ENCODE measurements around the gene RNF6.
A peak's percentile ranks its signal among the peaks of the same experiment; 100 is the strongest.

RNF6 gene

DNA sequence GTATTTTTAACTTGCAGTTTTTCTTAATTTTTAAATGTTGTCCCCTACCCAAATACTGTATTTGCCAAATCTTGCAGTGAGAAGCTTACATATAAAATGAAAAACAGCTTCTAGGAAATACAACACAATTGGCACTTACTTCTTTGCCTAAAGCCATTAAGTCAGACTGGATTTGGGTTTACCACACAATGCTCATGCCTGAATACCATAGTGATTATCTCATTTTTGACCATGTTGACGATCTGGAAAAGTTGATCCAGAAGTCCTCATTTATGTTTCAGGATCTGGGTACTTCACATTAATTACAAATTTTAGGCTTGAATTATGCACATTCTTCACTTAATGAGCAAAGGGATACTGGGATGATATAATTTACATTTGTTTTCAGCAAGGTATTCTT lies 2.4 kb downstream of the RNF6 start:
- DNase-seq (ENCODE audit: low read depth in 1 of 2, low spot score in 1 of 2): no peak
- TF ChIP-seq JUND (IDR thresholded peaks at IDR 0.05; ENCODE audit: low read depth): no peak
- in situ Hi-C loops (cut with HindIII; ENCODE audit: low pct_unique_long_range_greater_than_20kb, low sequenced_read_pairs): no loop called here

DNA sequence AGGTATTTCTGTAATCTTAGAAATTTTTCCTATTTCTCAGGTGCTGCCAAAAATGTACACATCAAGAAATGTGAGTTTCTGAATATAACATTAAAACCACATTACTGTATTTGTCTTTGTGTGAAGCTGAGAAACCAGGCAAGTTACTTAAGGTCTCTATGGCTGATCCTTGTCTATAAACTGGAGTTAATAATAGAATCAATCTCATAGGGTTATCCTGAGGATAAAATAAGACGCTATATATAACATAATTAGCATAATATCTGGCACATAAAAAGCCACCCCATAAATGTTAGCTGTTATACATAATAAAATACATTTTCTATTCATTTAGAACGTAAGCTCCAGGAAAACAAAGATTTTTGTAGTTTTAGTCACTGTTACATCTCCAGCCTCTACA lies 6.1 kb downstream of the RNF6 start:
- in situ Hi-C loops (cut with HindIII; ENCODE audit: low pct_unique_long_range_greater_than_20kb, low sequenced_read_pairs): no loop called here
- no peak for DNase-seq (ENCODE audit: low read depth in 1 of 2, low spot score in 1 of 2)
- no peak for TF ChIP-seq JUND (IDR thresholded peaks at IDR 0.05; ENCODE audit: low read depth)

DNA sequence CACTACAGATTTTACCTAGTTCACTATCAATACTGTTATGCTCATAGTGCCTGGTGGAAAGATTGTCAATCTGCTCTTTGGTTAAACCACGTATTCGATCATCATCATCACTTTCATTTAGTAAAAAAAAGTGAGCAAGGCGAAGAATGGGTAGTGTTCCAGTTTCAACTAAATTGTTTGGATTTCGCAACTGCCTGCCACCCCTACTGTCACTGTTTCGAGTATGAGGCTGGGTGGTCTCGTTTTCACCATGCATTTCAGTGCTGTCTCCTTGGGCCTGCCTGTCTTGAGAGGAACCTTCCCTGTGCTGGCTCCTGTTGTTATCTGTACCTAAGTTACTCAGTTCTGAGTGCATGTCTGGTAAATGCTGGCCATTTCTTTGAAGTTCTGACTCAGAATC lies 8.1 kb downstream of the RNF6 start:
- no peak for DNase-seq (ENCODE audit: low read depth in 1 of 2, low spot score in 1 of 2)
- in situ Hi-C loops (cut with HindIII; ENCODE audit: low pct_unique_long_range_greater_than_20kb, low sequenced_read_pairs): no loop called here
- TF ChIP-seq JUND (IDR thresholded peaks at IDR 0.05; ENCODE audit: low read depth): no peak

DNA sequence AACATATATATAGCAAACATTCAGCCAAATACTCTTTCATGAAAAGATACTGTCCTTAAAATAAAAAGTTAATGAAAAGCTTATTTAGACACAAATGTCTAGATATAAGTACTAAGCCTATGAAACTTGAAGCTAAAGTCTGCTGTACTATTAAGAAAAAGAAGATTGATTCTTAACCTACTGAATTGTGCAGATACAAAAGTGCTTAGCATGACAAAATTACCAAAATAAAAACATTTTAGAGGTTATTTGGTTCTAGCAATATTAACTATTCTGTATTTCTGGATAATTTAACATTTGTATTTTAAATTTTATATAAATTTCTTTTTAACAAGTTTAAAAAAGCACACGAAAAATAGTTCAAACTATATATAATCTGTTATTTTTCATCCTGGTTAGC lies 8.8 kb downstream of the RNF6 start:
- in situ Hi-C loops (cut with HindIII; ENCODE audit: low pct_unique_long_range_greater_than_20kb, low sequenced_read_pairs): no loop called here

DNA sequence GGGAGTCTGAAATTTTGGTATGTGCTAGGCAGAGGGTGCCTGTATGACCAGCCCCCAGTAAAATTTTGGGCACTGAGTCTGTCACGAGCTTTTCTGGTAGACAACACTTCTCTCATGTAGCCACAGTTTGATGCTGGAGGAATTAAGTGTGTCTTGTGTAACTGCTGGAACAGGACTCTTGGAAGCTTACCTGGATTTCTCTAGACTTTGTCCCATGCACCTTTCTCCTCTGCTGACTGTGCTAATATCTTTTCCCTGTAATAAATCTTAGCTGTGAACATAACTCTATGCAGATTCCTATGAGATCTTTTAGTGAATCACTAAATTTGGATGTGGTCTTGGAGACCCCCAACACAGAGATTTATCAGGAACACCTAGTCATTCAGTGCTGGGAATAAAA lies 13.8 kb downstream of the RNF6 start:
- in situ Hi-C loops (cut with HindIII; ENCODE audit: low pct_unique_long_range_greater_than_20kb, low sequenced_read_pairs): no loop called here
- no peak for TF ChIP-seq JUND (IDR thresholded peaks at IDR 0.05; ENCODE audit: low read depth)
- no peak for DNase-seq (ENCODE audit: low read depth in 1 of 2, low spot score in 1 of 2)

More for the DNA sequence above, 8.8 kb downstream of the RNF6 start:
- TF ChIP-seq JUND (IDR thresholded peaks at IDR 0.05; ENCODE audit: low read depth): no peak
- DNase-seq (ENCODE audit: low read depth in 1 of 2, low spot score in 1 of 2): no peak

DNA sequence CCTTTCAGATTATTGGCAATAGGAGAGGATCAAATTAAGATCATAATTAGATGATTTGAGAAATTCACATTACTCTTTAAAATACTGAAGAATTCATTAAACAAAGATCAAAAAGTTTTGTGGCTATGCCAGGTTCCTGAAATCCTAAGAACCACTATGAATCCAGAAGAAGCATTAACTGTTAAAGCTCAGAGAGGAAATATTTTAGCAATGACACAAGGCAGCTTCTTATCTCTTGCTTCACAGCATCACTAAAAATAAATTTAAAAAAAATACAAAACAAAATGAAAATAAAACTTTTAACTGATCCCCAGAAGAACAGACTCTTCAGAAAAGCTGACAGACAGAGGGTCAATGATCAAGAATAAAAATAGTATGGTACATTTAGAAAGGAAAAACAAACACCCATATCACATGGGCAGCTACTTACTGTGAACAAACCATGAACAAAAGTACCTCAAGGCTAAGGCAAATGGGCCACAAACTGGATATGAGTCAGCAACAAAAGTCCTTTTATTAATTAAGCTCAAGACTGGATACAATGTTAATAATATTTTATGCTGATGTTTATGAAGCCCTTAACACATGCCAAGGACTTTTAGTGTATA lies 19.6 kb downstream of the RNF6 start:
- no peak for DNase-seq (ENCODE audit: low read depth in 1 of 2, low spot score in 1 of 2)
- in situ Hi-C loops (cut with HindIII; ENCODE audit: low pct_unique_long_range_greater_than_20kb, low sequenced_read_pairs): no loop called here
- no peak for TF ChIP-seq JUND (IDR thresholded peaks at IDR 0.05; ENCODE audit: low read depth)

DNA sequence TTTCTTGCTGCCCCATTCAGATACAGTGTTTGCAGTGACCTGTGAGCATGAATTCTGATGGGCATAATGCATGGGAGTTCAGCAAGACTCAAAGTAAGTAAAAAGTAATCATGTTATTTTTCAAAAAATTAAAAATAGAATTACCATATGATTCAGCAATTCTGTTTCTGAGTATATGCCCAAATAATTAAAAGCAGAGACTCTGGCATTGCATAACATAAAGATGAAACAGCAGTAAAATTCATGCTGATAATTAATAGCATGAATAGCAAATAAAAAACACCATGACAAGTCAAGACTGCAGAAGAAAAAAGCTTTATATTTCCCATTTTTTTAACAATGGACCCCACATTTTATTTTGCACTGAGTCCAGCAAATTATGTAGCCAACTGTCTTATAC lies 21.3 kb downstream of the RNF6 start:
- in situ Hi-C loops (cut with HindIII; ENCODE audit: low pct_unique_long_range_greater_than_20kb, low sequenced_read_pairs): no loop called here
- no peak for DNase-seq (ENCODE audit: low read depth in 1 of 2, low spot score in 1 of 2)
- no peak for TF ChIP-seq JUND (IDR thresholded peaks at IDR 0.05; ENCODE audit: low read depth)

DNA sequence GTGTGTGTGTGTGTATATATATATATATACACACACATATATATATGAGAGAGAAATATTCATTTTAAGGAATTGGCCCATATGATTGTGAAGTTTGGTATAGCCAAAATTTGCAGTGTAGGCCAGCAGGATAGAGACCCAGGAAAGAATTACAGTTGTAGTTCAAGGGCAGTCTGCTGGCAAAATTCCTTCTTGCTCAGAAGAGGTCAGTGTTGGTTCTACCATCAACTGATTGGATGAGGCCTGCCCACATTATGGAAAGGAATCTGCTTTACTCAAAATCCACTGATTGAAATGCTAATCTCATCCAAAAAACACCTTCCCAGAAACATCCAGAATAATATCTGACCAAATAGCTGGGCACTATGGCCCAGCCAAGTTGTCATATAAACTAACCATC lies 24.0 kb downstream of the RNF6 start:
- in situ Hi-C loops (cut with HindIII; ENCODE audit: low pct_unique_long_range_greater_than_20kb, low sequenced_read_pairs): no loop called here
- no peak for DNase-seq (ENCODE audit: low read depth in 1 of 2, low spot score in 1 of 2)

DNA sequence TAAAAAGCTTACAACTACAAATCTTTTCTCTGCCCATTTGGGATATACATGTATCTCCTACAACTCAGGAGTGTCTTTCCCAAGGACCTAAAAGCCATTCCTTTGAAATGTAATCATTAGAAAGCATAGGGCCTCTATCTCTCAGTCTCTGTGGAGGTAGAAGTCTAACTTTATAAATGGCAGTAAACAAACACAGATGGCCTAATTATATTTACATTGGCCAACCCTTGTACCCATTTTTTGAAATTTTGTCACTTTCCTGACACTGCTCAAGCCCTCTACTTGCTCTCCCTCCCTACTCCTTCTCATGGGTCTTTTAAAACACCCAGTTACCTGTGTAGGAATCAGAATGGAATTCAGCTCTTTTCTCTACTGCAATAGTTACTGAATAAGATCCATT lies 24.8 kb downstream of the RNF6 start:
- in situ Hi-C loops (cut with HindIII; ENCODE audit: low pct_unique_long_range_greater_than_20kb, low sequenced_read_pairs): no loop called here
- TF ChIP-seq JUND (IDR thresholded peaks at IDR 0.05; ENCODE audit: low read depth): no peak
- no peak for DNase-seq (ENCODE audit: low read depth in 1 of 2, low spot score in 1 of 2)

More for the DNA sequence above, 24.0 kb downstream of the RNF6 start:
- TF ChIP-seq JUND (IDR thresholded peaks at IDR 0.05; ENCODE audit: low read depth): no peak

DNA sequence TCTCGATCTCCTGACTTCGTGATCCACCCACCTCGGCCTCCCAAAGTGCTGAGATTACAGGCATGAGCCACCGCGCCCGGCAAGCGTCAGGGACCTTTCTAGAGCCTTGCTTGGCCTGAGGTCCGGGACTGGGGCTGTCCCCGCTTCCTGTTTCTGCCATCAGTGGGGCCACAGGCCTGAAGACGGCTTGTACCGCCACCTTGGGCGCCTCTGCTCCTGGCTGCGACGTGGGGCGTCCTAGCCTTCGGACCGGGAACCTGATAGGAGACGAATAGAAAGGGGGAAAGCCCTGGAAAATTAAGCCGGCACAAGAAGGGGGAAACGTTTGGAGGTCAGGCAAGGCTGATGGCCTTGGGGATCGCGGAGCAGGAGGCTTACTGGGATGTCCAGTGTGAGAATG lies 35.1 kb downstream of the RNF6 start:
- TF ChIP-seq JUND (IDR thresholded peaks at IDR 0.05; ENCODE audit: low read depth): no peak
- DNase-seq (ENCODE audit: low read depth in 1 of 2, low spot score in 1 of 2): no peak
- in situ Hi-C loops (cut with HindIII; ENCODE audit: low pct_unique_long_range_greater_than_20kb, low sequenced_read_pairs): no loop called here

DNA sequence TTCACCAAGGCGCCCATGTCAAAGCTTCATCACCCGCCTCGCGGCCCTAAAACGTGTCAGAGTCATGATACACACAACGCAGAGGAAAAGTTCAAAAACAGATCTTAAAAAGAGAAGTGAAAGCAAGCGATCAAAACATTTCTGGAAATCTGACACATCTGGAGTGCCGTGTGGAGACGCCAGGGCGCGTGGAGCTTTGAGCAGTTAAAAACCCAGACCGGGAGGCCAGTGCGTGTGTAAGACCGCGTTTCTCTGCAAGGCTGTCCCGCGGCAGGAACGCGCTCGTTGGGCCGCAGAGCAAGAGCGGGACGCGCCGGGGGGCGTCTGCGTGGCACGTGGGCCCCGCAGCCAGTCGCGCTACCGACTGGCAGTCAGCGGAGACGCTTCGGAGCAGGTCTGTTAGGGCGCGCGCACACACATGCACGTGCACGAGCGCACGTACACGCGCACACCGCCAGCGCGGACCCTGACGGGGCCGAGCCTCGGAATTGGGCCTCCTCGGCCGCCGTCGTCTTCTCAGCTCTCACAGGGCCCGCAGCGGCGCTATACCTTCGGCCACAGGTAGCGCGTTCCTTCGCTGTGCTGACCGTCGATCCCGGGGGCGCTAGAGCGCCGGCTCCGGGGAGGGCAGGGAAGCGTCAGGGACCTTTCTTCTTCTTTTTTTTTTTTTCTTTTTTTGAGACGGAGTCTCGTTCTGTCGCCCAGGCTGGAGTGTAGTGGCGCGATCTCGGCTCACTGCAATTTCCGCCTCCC lies 35.8 kb downstream of the RNF6 start:
- TF ChIP-seq JUND (IDR thresholded peaks at IDR 0.05; ENCODE audit: low read depth): no peak
- peak; percentile 48 to 95 for DNase-seq (ENCODE audit: low read depth in 1 of 2, low spot score in 1 of 2)
- in situ Hi-C loops (cut with HindIII; ENCODE audit: low pct_unique_long_range_greater_than_20kb, low sequenced_read_pairs): no loop called here

DNA sequence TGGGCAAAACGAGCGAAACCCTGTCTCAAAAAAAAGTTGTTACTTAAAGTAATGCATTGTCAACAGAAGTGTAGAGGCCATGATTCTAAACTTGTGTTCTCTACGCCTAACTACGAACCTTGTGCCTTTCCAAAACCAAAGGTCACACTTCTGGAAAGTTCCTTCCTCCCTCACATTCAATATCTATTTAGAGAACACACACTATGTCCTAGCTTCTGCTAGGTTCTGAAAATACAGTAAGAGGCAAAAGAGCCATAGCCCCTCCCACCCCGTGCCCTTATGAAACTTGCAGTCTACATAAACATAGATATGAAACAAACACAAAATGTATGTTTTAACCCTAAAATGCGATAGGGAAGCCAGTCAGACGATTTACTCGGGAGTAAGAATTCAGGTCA lies 36.4 kb downstream of the RNF6 start:
- no peak for TF ChIP-seq JUND (IDR thresholded peaks at IDR 0.05; ENCODE audit: low read depth)
- in situ Hi-C loops (cut with HindIII; ENCODE audit: low pct_unique_long_range_greater_than_20kb, low sequenced_read_pairs): no loop called here
- no peak for DNase-seq (ENCODE audit: low read depth in 1 of 2, low spot score in 1 of 2)

DNA sequence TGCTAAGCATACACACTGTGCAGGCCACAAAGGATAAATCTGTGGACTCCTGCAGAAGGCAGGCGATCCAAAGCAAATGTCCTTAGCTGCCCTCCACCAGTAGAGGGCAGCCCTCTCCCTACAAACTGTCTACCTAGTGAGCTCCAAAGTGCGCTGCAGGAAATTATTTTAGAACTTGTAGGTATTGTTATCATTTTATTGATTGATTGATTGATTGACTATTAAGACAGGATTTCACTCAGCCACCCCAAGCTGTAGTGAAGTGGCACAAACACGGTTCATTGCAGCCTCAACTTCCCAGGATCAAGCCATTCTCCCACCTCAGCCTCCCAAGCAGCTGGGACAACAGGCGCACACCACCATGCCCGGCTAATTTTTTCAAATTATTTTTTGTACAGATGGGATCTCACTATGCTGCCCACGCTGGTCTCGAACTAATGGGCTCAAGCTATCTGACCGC lies 37.3 kb downstream of the RNF6 start:
- DNase-seq (ENCODE audit: low read depth in 1 of 2, low spot score in 1 of 2): peak; percentile 11 to 77
- in situ Hi-C loops (cut with HindIII; ENCODE audit: low pct_unique_long_range_greater_than_20kb, low sequenced_read_pairs): no loop called here
- TF ChIP-seq JUND (IDR thresholded peaks at IDR 0.05; ENCODE audit: low read depth): no peak
